ENCODE results near the gene PLS1.

DNA sequence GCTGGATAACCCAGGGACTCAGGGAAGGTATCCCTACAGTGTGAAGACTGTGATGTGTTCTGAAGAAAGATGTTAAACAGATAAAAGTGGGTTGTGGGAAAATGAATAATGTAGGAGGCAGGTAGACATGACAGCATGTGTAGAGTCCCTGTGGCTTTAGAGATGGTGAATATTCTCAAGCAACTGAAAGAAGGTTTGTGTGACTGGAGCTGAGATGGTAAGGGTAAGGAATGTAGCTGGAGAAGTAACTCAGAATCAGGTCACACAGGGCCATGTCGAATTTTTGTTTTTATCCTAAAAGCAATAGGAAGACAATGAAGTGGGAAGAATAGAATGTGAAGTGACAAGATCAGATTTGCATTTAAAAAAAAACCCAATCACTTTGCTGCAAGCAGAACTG is 73.9 kb downstream of the PLS1 start:
- TF ChIP-seq, protein P1, sequence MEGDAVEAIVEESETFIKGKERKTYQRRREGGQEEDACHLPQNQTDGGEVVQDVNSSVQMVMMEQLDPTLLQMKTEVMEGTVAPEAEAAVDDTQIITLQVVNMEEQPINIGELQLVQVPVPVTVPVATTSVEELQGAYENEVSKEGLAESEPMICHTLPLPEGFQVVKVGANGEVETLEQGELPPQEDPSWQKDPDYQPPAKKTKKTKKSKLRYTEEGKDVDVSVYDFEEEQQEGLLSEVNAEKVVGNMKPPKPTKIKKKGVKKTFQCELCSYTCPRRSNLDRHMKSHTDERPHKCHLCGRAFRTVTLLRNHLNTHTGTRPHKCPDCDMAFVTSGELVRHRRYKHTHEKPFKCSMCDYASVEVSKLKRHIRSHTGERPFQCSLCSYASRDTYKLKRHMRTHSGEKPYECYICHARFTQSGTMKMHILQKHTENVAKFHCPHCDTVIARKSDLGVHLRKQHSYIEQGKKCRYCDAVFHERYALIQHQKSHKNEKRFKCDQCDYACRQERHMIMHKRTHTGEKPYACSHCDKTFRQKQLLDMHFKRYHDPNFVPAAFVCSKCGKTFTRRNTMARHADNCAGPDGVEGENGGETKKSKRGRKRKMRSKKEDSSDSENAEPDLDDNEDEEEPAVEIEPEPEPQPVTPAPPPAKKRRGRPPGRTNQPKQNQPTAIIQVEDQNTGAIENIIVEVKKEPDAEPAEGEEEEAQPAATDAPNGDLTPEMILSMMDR (conservative IDR thresholded peaks at IDR 0.05): no peak
- TF ChIP-seq EZH2 (IDR thresholded peaks at IDR 0.05; ENCODE audit: low read depth): no peak

Data from PC-9 (cell line).